Effector CD8-positive, alpha-beta T cell (primary cell): ENCODE results near the gene IDH3A.
A peak's percentile ranks its signal among the peaks of the same experiment; 100 is the strongest.
"Not testable (repeated sequence)": the region's sequence is repeated elsewhere in the genome, so short reads cannot be mapped to it uniquely, and the experiment has no call there.

Experiments
- DNase-seq: peaks from one replicate; lab custom pipeline; 2025; lab: John Stamatoyannopoulos, UW

IDH3A gene

DNA sequence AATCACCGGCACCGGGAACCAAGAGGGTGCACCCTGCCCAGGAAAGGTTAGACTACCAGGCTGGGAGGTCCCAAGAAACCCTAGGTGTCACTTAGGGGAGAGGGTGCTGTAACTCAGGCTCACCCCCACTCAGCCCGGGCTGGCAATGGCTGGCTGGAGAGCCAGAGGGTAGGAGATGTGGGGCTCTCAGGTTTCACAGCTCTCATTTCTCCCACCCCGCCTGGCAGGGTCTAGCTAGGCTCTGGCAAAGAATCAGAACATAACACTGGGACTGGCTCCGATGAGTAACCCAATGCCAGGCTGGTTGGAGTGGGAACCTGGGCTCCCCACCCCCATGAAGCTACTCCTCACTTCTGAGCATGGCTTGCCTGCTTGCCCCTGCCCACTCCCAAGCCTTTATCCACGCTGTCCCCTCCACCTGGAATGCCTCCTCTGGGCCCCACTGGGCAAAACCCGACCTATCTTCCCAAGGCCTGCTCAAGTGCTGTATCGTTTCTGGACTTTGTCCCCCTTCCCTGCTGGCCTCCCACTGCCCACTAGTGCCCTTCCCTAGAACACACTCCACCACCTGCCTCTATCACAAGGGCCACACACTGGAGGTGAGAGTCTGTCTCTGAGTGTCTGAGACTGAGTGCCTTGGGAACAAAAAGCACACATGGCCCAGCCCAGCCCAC is 19.9 kb upstream of the IDH3A start:
- DNase-seq: no peak

DNA sequence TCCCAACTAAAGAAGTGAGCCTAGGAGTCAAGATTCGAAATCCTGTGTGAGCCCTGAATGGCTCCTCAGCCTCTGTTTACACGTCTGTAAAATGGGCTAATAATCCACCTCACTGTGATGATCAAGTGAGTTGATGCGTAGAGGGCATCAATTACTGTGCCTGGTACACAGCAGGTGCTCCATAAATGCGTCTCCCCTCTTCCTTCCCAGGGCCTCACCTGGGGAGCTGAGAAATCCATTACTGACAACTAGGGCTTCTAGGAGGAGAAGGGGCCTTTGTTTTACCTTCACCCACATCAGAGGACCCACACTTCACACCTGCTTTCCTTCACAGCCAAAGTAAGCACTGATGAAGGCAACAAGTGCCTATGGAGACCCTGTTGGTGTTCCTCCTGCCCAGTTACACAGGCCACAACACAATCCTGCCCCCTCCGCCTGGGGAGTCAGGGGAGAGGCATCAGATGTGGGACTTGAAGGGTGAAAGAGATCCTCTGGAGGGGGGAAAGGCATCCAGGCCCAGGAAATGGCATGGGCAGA is 19.3 kb upstream of the IDH3A start:
- DNase-seq: no peak

DNA sequence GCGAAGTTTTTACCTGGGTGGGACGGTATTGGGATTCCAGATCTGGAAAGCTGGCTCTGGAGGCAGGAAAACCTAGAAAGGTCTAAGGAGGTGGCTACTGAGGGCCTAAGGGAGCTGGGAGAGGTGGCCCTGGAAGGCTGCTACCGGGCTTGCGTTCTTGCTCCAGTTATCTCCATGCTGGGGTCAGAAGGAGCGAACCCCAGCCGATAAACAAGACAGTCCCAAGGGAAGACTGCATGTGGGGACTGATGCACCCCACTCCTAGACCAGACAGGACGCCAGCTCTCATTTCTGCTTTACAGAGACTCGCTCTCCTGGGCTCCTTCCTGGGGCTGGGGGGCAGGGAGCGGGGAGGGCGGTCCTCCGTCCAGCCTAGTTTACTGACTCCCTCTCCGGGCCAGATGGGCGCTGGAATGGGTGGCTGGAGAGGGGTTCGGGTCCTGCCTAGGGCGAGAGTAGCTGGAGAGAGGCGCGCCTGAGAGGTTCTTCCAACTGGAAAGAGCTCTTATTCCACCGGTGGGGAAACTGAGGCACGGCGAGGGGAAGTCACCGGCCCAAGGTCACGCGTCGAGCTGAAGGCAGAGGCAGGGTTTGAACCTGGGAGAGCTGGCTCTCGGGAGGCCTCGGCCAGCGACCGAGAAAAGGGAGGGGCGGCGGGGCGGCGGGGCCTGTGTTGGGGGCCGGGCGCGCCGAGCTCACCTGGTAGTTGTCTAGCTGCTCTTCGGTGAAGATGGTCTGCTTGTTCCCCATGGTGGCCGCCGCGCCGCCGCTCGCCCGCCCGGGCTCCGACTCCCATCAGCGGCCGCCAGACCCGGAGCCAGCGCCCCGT is 18.5 kb upstream of the IDH3A start:
- DNase-seq: peak; percentile 44

DNA sequence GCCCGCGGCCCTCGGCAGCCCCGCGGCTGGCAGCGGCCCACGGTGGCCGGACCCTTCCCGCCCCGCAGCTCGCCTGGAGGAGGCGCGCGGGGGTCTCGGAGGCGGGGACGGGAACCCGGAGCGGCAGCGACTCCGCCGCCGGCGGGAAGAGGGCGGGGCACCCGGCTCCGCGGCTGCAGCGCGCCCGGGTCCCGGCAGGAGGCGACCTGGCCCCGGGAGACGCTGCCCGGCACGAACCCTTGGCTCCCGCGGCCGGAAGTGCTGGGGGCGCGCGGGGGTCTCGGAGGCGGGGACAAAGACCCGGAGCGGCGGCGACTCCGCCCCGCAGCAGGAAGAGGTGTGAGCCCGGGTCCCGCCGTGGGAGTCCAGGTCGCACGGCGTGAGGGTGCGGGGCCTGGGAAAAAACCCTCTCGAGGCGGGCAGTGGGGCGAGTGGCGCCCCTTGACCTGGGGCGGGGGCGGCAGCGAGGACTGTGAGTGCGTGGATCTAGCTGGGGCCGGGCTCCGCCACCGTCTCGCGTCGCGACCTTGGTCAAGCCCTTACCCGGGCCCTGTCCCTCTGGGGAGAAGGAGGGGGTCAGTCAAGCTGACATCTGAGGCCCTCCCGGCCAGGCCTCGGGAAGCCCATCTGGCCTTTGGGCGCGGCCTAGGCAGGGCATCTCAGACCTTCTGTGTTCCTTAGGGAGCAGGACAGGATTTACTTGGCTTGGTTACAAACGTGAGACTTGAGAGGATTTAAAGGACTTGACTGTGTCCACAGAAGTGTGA is 17.7 kb upstream of the IDH3A start, which contains the start of gene CIB2:
Gene CIB2 (minus strand): TSS at position 151 of the 767 bp plus-strand sequence. CDS start 230 bp downstream, outside the sequence.
- DNase-seq: peak; percentile 66

DNA sequence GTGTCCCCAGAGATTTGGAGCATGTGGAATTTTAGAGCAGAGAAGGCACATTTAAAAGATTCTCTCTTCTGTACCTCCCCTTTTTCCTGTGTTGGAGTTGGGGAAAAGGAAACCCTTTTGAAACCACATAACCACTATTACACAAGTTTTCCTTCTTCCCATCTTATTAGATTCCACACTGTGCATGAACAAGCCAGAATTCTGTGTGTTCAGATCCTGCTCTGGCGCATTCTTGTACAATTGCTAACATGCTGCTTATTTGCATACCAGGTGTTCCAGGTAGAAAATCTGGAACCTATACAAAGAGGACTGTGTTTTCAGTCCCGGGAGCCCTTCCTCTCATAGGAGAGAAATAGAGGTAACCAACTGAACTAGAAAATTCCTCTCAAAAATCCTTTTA is 15.4 kb upstream of the IDH3A start:
- no peak for DNase-seq

DNA sequence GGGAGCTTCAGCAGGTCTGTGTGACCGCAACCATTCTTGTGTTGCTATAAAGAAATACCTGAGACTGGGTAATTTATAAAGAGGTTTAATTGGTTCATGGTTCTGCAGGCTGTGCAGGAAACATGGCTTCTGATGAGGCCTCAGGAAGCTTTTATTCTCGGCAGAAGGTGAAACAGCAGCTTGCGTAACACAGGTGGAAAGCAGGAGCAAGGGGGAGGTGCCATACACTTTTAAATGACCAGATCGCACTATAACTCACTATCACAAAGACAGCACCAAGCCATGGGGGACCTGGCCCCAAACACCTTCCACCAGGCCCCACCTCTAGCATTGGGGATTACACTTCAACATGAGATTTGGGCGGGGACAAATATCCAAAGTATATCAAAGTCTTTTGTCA is 9.6 kb upstream of the IDH3A start:
- DNase-seq: no peak

DNA sequence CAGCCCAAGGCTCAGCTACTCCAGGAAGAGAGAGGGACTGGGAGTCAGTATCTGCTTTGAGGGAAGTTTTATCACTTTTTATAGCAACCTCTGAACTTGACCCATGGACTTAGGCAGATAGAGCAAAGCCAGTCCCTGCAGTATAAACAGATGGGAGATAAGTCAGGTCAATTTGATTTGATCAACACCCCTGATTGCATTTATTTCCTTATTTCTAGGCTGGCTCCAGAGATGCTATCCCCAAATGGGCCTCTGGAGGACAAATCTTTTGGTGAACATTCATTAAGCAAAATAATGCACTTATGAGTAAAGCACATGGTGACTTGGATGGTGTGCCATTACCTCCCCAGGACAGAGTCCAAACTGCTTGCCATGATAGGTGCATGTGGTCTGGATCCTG is 8.9 kb upstream of the IDH3A start:
- DNase-seq: no peak

DNA sequence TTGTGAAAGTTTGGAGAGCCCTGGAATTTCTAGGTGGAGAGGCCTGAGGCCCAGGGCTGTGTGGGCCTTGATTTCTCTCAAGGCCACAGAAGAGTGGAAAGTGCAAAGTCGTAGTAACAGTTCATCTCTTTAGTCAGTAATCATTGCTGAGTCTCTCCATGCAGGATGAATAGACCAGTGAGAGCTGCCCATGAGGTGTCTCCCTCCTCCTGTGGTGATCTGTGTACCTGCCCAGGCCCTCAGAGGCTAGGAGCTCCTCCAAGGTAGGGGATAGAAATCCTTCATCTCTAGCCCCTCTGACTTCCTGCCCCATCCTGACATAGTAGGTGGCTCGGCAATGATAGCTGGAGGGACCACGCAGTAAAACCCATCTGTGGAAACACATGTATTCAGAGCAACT is 6.8 kb upstream of the IDH3A start:
- DNase-seq: no peak

DNA sequence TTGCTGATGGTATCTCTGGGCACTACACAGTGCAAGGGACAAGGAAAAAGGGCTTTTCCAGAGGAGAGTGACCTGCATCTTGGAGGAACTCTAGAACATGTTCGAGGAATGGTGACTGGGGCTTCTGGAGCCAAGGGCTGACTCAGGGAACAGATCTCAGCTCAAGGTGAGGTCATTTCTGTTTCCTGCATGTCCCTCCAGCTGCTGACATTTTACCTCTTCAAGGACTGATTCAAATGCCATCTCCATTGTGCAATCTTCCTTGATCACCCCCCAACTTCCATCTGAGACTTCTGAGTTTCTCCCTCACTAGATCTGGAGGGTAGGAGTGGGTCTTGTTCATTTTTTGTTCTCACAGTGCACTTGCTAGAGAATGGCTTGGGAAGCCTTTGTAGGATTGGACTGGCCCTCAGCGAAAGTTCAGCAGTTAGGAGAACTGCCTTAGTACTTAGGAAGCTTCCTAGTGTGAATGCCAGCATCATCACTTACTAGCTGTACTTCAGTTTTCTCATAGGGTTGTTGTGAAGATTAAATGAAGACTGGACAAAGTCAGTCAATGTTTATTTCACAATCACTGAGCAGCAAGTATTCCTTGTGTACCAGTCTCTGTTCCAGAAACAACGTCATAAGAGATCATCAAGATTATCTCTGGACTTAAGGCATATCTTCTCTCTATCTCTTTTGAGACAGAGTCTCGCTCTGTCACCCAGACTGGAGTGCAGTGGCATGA is 2.6 kb upstream of the IDH3A start:
- no peak for DNase-seq

DNA sequence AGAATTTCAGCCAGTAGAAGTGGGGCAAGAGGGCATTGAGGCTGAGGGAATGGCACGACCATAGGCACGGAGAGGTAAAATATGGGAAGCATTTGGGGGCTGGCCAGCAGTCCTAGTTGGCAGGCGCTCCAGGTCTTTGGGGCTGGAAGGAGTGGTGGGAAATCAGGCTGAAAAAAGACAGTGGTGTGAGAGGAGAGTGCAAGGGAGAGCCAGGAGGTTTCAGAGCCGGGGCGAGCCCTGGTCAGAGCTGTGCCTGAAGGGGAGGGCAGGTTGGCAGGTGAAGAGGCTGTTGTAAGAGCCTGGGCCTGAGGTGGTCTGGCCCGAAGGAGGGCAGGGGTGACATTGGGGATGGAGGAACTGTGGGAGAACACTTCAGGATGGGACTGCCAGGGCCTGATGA is 1.6 kb upstream of the IDH3A start:
- DNase-seq: no peak

DNA sequence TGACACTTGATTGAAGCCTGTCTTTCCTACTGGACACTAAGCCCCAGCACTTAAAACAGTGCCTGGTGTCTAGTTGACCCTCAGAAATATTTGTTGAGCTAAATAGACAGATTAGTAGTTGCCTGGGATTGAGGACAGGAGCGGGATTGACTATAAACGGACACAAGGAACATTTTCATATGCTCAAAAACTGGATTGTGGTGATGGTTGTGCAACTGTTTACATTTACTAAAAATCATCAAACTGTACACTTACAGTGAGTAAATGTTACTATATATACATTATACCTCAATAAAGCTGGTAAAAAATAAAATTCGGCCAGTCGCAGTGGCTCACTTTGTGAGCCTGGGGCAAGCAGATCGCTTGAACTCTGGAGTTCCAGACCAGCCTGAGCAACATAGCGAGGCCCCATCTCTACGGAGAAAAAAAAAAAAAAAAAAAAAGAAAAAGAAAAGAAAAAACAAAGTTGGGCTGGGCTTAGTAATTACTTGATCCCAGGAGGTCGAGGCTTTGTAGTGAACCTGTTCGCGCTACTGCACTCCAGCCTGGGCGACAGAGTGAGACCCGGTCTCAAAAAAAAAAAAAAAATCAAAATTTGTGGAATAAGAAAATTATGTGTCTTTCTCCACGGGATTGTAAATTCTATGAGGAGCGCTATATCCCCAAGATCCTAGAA is 632 bp upstream of the IDH3A start:
- DNase-seq: no peak

DNA sequence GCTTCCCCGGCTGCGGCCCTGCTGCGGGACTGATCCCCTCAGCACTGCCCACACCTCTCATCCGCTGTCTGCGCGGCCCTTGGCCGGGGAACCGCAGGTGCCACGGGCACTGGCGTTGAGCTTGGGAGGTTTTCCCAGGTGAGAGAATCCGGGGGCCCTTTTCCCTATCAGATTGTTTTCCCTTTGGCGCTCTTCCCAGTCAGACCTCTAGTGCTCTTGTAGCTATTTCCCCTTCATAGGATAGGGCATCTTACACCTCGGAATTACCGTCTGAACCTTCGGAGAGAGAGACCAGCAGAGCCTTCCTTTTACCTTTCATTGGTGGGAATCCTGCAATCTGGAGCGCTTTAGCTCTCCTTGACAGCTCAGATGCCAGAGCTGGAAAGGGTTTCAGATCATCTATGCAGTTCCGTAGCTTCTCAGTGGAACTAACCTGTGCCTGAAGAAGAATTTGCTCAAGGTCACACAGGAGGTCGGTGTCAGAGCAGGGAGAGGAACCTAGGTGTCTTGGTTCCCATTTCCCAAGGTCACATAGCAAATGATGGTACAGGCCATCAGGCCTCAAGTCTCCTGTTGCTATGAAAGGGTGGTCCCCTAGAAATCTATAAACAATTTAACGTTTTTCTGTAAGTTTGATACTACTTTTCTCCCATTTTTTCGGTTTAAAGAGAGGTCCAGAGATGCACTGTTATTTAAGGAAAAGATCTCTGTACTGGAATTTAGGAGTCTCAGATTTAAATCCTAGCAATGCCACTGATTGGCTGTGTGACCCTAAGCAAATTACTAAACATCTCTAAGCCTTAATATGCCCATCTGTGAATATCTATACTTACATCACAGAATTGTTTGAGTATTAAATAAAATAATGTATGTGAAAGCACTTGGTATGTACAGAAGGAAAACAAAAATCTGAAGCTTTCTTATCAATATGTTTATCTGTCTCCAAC is 916 bp downstream of the IDH3A start:
- no peak for DNase-seq

DNA sequence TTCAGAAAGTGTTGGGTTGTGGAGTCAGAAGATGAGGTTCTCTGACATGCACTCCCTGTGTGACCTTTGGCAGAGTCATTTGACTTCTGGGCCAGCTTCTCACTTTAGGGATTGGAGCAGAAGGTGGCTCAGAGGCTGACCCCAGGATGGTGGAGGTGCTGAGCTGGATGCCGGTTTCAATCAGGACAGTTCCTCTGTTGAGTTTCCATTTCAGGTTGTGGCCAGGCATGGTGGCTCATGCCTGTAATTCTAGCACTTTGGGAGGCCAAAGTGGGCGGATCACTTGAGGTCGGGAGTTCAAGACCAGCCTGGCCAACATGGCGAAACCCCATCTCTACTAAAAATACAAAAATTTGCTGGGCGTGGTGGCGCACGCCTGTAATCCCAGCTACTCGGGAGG is 1.9 kb downstream of the IDH3A start:
- not testable (repeated sequence) for DNase-seq

DNA sequence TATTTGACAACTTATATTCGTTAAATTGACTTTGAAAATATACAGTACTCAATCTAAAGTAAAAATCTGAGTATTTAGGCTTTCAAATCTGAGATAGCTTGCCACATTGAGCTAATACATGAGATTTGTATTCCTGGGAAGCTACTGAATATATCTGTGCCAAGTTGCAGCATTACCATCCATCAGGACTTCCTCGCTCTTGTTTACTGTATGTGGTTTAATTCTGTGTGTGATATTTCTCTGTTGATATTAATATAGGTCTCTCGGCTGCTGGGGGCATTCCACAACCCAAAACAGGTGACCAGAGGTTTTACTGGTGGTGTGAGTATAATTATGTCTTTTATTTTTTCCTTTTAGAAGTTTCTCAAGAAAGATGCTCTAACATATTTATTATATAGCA is 5.8 kb downstream of the IDH3A start:
- no peak for DNase-seq

DNA sequence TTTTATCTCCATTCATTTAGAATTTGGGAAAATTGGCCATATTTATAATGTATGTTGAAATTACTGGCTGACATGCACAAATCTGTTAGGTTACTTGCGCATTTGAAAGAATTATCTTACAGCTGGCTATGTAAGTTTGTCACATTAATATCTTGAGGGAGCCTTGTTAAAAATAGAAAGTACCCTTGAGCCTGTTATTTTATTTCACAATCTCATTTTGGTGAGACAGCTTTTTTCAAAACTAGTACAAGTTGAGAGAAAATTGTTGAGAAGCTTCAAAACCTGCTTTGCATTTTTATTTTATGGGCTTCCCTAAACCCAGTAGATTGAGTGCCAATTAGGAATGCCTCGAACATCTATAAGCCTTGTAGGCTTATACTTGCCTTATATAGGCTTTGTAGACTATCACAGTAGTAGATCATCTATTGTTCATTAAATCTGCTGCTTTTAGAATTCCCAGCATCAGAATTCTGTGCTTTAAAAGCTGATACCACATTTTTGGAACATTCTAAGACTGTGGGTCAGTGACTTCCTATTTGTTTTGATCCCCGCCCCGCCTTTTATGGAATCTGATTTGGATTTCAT is 6.3 kb downstream of the IDH3A start:
- DNase-seq: no peak

DNA sequence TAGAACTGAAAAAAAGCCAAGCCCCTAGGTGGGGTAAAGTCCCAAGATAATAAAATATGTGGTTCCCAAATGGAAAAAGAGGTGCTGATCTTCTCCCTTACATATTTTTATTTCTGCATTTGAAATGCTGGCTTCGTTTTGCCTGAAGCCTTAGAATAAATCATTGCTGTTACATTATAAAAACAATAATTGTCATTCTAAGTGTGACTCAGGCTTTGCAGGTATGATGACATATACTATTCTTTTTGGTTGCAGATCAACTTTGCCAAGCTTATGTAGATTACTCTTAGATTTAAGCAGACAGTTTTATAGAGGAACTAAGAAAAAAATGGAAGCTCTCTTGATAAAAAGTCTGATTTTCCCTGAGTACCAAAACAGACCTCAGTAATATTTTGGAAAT is 7.5 kb downstream of the IDH3A start:
- no peak for DNase-seq

DNA sequence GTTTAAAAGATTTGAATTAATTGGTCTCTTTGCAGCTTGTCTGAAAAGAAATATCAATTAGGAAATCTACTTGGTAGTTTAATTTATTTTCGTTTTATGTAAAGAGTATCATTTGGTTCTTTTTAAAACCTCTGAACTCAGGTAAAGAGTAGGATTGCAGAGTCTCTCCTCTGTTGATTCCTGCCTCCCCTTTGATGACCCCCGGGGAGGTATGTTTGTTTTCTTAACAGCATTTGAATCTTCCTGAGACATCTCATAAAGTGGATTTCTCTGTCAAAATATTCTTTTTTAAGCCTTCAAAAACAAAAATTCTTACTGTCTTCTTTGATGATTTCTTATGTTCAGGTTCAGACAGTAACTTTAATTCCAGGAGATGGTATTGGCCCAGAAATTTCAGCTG is 8.0 kb downstream of the IDH3A start:
- no peak for DNase-seq

DNA sequence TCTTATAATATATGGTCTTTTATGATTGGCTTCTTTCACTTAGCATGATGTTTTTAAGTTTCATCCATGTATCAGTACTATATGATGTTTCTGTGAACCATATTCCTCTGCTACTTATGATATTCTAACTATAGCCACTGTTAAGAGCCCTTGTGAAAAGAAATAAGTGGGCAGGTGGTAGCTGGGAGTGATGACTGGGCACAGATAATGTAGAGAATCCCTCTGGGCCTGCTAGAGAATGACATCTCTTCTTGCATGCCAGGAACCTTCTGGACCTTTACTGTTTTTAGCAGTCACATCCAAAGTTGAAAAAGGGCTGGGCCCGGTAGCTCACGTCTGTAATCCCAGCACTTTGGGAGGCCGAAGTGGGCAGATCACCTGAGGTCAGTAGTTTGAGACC is 10.2 kb downstream of the IDH3A start:
- DNase-seq: no peak

DNA sequence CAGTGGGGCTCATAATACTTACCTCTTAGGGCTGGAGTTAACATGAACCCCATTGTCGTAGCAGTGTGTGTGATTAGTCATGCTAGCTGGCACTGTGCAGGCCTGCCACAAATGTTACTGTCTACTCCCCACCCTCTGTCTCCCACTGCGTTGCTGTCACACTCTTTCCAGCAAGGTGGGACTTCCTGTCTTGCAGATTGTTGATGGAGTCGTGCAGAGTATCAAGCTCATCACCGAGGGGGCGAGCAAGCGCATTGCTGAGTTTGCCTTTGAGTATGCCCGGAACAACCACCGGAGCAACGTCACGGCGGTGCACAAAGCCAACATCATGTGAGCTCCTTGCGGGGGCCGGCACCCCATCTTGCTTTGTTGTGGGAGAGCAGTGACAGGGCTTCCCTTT is 12.9 kb downstream of the IDH3A start:
- DNase-seq: no peak

DNA sequence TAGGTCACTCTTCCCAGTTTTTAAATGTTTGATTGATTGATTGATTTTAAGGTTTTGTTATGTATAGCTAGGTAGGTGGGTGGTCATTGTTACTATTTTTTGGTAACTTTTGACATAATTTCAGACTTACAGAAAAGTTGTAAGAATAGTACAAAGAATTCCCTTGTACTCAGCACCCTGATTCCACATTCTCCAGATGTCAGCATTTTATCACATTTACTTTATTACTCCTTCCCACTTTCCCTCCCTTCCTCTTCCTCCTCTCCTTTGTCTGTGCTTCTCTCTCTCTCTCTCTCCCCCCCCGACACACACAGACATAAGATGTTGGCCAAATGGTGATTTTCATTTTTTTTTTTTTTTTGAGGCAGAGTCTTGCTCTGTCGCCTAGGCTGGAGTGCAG is 14.8 kb downstream of the IDH3A start:
- no peak for DNase-seq
